ENCODE measurements around the gene USP3.
A peak's percentile ranks its signal among the peaks of the same experiment; 100 is the strongest.

The USP3 gene

DNA sequence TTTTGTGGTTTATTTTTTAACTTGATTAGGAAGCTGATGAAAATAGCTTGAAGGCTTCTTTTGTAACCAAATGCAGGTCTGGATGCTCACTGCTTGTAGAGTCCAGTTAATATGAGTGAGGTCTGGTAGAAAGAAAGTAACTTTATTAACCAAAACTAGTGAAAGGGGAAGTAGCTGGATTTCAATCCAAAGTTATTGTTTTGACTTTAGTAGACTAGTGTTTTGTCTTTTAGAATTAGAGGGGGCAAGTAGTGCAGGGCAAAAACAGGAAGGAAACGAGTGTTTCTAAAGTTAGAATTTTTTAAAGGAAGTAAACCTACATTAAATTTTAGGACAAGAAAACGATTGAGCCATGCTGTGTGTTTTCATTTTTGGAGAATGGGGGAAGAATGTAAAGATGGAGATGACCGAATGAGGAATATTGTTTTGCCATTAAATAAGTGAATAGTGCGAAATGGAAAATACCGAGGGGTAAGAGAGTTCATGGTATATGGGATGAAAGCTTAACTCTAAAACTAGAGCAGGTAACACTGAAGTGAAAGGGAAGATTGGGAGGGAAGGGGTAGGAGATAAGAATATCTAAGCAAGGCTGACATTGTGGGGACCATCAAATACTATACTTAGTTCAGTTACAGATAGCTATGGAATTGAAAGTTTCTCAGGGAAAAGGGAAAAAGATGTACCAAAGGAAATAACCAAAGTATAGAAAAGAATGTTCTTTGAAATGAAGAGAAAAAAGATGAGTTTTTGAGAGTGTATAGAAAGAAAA, 40.0 kb downstream of the USP3 start:
- DNase-seq (ENCODE audit: low spot score) = no peak

DNA sequence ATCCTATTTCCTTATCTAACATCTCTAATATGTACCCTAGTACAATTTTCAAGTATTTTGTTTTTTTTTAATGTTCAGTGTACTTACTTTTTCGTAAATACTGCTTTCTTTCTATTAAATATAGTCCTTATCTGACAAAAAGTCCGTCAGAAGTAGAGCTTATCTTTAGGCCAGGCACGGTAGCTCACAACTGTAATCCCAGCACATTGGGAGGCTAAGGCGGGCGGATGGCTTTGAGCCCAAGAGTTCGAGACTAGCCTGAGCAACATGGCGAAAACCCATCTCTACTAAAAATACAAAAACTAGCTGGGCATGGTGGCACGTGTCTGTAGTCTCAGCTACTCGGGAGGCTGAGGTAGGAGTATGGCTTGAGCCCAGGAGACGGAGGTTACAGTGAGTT, 41.1 kb downstream of the USP3 start:
- DNase-seq (ENCODE audit: low spot score) = no peak

DNA sequence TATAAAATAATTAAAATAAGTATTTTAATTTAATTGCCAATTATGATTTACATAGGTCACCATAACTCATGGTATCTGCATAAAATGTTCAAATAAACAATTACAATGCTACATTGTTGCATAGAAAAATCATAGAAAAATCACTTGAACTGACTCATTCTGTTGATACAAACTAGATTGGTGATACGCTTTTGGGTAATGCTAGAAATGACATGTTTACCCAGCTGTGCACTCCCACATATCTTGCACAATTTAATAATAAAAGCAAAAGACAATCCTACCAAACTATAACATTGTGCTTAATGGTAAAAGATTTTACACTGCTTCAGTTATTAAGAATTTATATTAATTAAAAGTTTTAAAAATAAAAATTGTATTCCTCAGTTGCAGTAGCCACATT, 47.0 kb downstream of the USP3 start:
- DNase-seq (ENCODE audit: low spot score) = no peak

DNA sequence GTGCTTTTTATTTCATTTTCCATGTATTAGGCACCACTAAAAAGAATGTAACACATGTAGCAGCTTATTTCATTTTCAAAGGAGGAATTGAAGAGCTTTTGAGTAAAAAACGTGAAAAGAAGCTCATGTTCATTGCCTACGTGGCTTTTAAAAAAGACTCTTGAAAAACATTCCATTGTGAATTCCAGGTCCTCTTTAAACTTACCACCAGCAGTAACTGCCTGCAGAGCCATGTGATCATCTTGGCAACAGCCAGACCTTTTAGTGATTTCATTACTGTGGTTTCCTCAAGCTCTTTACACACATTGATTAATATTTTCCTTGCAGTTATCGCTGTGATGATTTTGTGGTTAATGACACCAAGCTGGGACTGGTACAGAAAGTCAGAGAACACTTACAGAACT, 49.0 kb downstream of the USP3 start:
- DNase-seq (ENCODE audit: low spot score) = no peak

DNA sequence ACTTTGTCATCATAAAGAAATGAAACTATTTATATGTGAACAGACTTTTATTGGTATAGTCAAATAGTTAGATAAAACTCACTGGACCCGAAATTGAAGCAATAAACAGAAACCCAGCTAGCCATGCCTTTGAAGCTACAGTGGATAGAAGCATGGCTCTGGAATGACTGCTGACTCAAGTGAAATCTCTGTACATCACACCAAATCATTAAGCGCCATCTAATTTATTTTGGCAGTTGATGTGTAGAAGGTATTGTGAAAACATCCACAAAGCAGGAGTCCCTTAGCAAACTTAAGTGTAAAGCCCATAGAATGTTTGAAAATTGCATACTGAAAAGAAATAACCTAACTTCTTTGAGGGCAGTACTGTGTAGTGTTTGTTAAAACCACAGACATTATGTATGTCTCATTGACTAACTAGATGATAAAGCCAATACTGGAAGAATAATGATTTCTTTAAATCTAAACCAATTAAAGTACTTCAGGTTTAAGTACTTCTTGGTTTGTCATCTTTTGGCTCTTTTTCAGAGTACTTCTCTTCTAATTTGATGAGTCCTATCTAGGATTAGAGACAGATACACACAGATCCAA, 50.0 kb downstream of the USP3 start:
- no peak for DNase-seq (ENCODE audit: low spot score)

DNA sequence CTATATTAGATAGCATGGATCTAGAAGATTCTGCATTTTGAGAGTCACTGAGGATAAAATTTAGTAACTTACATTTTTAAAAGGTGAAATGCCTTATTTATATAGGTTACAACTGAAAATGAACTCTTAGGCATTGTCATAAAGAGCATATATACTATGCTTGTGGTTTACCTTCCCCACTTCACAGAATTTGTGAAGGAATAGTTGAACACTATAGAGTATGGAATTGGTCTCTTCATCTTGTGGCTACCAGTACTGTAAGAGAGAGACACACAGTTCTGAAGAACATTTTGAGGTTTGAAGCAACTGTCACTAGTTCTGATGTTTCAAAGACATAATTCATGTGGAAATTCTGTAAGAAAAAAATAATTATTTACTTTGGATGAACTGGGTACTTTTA, 51.1 kb downstream of the USP3 start:
- DNase-seq (ENCODE audit: low spot score) = no peak

DNA sequence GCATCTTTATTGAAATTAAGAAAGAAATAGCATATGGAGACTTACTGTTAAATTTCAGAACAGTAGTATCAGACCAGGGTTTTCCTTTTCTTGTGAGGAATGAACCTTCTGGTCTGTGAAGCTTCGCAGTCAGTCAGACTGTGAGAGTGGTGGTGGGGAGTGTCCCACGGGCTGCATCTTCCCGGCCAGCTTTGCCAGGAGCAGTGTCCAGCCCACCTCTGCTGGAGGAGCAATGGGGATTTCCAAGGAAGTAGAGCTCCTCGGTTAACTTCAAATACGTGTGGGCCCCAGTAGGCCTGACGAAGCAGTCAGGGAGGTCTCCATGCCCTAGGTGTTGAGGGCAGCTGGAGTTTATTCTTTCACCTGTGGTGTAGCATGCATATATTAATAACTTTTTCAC, 51.9 kb downstream of the USP3 start:
- DNase-seq (ENCODE audit: low spot score) = no peak

DNA sequence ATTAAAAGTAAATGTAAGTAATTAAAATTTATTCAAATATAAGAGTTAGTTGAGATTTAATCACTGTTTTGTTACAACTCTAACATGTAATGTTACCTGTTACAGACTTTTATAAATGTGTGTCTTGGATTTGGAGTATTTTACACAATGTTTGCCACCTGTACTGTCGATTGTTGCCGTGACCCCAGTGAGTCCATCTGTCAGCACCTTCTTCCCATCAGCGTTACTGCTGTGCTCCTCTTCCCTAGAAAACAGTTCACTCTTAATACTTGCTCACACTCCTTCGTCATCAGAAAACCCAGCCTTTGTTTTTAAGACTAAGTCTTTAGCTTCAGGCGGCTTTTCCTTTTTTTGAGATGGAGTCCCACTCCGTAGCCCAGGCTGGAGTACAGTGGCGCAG, 52.3 kb downstream of the USP3 start:
- DNase-seq (ENCODE audit: low spot score) = no peak

DNA sequence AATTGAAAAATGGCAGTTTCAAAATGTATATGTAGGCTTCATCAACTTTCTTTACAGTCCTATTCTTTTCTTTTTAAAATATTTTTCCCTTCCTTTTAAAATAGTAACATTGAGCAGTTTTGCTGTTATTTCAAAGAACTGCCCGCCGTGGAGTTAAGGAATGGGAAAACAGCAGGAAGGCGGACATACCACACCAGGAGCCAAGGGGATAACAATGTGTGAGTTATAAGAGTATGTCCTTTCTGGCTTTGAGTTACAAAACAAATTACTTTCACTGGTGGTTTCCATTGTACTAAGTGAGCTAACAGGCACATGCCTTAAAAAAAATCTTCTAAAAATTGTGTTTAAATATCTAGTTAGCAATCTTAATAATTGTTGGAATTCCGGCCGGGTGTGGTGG, 55.4 kb downstream of the USP3 start:
- DNase-seq (ENCODE audit: low spot score) = no peak

DNA sequence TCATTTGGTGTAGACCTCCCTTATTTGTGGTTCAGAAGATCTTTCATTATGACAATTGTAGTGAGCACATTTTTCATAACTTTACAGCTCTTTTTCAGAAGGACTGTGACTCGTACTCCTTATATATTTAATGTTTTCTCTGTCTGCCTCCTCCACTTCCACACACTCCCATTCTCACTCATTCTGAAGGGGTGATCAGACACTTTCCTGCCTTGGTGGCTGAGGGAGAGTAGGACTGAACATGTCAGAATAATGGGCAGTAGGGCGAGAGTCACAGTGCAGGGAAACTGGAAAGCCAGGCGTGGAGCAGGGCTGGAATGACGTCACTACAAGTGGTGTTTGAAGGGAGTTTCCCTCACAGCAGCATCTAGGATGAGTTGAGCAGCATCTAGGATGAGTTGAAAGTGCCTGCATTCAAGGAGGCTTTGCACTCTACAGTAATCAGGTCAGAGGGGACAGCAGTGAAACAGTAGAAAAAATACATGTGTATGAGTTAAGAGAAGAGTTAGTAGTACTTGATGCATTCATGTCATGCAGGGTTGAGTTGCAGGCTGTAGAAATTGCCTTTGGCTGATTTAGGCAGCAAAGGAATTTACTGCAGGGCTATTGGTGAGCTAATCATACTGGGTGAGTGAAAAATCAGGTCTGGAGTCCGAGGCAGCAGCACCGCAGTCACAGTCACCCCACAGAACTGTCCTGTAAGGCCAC, 56.5 kb downstream of the USP3 start:
- DNase-seq (ENCODE audit: low spot score) = no peak

DNA sequence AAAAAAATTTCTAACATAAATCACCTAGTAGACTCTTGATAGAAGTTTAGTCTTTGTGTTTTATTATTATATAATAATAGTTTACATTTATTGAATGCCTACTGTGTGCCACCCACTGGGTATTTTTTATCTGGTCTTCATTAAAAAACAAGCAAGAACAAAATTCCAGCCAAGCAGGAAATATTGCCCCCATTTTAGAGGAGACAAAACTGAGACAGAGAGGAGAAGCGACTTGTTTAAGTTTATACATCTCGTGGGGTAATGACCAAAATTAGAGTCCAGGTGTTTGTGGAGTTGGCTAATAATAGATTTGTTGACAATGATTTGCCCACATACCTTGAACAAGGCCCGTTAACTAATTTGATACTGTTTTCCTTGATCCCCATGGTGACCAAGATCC, 59.7 kb downstream of the USP3 start:
- no peak for DNase-seq (ENCODE audit: low spot score)

DNA sequence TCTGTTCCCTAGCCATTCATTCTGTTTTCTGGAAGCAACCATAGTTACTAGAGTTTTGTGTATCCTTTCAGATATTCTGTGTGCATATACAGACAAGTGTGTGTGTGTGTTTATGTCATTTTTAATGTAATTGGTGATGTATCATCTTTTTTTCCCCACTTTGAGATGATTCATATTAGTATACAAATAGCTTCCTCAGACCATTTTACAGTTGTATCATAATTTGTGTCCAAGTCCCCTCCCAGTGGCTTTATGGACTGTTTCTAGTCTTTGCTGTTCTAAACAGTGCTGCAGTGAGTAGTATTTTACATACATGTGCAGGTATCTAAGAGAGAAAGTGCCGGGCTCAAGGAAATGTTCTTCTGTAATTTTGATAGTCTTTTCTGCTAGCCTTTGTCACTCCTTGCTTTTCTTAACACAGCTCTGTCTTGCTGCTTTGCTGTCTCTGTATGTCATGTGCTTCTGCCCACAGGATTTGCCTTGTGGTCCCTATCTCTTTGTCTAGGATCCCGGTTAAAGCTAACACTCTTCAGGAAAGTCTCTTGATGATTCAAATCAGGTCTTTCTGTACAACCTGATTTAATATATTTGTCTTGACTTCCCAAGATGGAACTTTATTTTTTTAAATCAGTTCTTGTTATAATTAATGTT, 61.3 kb downstream of the USP3 start:
- no peak for DNase-seq (ENCODE audit: low spot score)

DNA sequence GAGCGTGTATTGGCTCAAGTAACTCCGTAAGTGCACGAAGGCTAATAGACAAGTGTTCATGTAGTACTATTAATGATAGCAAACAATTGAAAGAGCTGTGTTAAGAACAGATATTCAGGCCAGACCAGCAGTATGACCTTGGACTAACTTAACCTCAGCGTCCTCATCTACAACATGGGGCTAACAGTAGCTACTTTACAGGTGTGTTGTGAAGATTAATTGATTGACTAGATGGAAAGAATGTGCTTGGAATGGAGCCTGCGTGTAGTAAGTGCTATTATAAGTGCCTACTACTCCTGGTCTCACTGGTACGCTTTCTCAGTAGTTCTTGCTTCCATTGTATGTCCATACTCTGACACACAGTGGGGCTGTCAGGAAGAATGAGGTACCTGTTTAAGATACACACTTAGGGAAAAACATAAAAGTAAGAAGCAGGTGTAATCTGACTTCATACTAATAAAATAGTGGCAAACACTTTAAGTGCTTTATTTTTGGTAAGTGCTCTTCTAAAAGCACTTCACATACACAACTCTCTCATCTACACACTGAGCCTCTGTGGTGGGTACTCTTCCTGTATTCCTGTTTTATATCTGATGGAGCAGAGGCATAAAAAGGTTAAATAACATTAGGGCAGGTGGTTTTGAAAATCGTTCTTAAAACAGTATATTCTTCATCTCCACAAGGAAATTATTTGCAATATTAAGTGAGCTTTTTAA, 68.5 kb downstream of the USP3 start:
- DNase-seq (ENCODE audit: low spot score) = no peak

DNA sequence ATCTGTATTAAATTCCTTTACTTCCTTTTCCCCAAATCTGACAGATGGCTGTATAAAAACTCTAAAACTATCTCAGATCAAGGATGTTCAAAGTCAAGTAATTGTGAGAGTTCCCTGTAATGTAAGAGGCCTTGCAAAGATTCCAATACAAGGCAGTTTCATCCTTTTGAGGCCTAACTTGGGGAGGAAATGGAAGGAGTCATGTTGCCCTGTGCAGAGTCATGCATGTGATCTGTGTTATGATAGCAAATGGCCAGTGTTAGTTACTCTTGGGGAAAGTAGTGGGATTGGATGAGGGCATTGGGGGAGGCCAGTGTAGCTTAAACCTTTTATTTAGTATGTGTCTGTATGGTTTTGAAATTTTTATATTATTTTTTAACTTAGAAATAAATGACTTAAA, 69.1 kb downstream of the USP3 start:
- peak; percentile 17 for DNase-seq (ENCODE audit: low spot score)

DNA sequence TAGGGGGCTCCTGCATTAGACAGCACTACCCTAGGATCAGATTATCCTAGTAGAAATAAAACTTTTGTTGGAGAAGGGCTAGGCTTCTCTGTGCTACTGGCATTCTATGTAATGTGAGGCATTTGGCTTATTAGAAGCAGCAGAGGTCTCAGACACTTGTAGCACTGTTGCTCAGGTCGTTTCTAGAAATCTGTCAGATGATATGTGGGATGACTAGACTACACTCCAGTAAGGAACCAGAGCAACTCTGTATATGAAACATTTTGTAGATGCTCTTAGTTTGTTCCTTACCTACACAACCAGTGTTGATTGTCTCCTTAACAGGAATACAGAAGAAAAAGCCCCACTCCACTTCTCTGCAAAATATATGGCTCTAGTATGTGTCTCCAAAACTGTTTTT, 70.9 kb downstream of the USP3 start:
- no peak for DNase-seq (ENCODE audit: low spot score)

DNA sequence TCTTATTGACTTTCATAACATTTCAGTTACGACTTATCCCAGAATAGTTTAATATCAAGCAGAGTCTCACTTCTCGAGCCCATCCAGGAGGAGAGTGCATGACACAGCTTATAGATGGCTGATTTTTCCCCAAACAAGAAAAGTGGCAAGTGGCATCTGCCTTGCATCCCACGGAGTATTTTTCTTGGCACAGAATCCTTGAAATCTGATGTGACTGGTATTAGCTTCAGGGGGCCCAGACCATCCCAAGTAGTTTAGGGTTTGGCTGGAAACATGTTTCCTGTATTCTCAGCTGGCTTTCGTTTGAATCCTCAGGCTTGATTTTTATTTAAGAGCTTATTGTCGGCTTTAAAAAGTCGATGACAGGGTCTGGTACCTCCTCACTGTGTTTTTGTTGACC, 72.0 kb downstream of the USP3 start:
- no peak for DNase-seq (ENCODE audit: low spot score)

DNA sequence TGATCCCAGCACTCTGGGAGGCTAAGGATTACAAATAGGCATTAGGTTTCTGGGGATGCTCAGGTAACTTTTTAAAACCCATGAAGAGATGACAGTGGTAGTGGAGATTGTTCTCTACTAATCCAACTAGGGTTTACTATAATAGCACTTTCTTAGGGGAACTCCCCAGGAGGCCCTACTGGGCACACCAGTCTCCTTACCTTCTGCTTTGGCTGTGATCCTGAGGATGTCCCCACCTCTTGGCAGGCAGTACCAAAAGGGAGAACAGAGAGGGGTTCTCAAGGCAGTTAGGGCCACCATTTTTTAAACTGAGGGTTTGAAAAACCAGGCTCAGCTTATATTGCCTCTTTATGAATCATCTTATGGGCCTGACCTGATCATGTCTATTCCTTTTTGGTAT, 77.8 kb downstream of the USP3 start:
- no peak for DNase-seq (ENCODE audit: low spot score)

DNA sequence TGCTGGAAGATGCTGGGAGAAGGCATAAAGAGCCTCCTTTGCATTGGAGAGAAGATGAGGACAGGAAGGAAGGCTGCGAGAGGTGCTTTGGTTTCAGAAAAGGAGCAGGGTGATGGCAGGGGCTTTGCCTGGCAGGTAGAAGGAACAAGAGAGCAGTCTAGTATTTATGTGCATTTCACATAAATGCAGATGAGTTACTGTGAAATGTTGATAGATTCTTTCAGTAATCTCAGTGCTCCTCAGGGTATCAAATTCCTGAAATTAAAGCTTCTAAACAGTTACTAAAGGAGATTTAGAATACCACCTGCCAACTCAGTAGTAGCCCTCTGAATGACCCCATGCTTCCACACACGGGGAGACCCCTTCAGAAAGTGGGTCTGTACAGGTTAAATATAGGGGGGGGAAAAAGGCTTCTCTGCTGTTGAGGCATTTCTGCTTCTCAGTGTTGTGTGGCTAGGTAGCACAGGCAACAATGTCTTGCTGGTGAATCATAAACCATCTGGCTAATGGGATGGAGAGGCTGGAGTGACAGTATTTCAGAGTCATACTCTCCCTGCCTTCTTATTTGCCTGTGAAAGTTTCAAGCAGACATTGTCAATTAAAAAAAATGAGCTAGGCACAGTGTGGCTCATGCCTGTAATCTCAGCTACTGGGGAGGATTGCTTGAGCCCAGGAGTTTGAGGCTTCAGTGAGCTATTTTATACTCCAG, 78.5 kb downstream of the USP3 start:
- DNase-seq (ENCODE audit: low spot score) = no peak

DNA sequence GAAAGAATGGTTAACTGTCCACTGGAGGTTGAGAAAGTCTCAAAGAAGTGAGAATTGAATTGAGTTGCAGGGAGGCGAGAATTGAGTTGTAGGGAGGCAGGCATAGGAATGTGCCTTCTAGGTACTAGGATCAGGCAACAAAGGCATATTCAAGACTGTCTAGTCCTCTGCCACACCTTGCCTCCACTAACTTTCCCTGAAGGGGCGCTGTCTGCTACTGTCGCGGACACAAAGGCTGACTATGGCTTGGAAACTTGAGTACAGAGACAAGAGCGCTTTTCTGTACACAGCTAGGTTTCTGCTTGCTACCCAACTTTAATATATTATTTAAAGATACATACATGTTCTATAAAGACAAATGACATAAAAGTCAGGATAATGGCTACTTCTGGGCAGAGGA, 82.4 kb downstream of the USP3 start:
- no peak for DNase-seq (ENCODE audit: low spot score)

DNA sequence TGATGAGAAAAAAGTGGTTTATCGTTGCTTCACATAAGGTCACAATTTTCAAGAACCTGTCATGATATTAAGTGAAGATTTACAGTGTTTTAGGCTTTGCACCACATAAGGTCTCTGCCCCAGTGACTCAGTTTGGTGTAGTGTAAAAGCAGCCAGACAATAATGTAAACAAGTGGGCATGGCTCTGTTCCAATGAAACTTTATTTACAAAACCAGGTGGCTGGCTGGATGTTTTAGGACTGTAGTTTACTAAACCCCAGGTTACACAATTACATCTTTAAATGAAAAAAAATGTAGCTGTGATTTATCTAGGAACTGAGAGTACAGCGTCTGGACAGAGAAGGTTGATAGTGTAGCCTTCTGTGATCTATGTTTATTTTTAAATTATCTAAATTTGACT, 83.1 kb downstream of the USP3 start:
- DNase-seq (ENCODE audit: low spot score) = no peak

DNA sequence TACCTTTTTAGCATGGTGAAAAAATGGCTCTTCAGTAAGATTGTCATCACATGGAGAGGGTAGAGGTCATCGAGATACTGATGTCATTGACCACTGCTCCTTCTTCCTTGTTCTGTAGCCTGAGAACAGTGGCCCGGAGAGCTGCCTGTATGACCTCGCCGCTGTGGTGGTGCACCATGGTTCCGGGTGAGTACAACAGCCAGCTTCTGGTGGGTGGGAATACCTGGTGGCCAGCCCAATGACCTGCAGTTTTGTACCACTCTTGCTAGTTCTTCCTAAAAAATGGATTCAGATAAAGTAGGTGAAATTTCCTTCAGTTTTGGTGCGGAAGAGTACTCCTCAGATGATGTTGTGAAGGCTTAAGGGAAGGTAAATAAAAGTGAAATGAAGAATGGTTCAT, 84.4 kb downstream of the USP3 start:
- DNase-seq (ENCODE audit: low spot score) = no peak

Data from hematopoietic multipotent progenitor cell treated with erythropoietin and hydrocortisone succinate and interleukin-3 and kit ligand, for 17 days (in vitro differentiated cells).